Measurements from ENCODE around the gene EGFR. TPM values are rescaled to one million over a fixed set of nuclear protein-coding genes. Genes with fewer than 3 reads are reported as not detected.

EGFR gene
- polyA plus RNA-seq, 3 donors: 12.6 to 24.4 (median 13.6) TPM

- H3K27ac ChIP-seq (ENCODE audit: low read depth, low read length): no peak overlapping the region
Measured at GRCh38 chr7:55145606-55146005, 126.8 kb downstream of the EGFR start.

GRCh38 chr7:55147101-55147500 lies 128.3 kb downstream of the EGFR start:
- 79 to 87% (median 80%) methylated on average over 8 of the region's 8 CpGs for WGBS, 3 donors
- H3K27ac ChIP-seq (ENCODE audit: low read depth, low read length): no peak overlapping the region

More at GRCh38 chr7:55145606-55146005, 126.8 kb downstream of the EGFR start:
- WGBS, 3 donors: 76 to 83% (median 82%) methylated on average over 4 of the region's 4 CpGs

- 83 to 97% (median 92%) methylated on average over 2 of the region's 2 CpGs for WGBS, 3 donors
- no peak overlapping the region for H3K27ac ChIP-seq (ENCODE audit: low read depth, low read length)
Measured at GRCh38 chr7:55147736-55148135, 128.9 kb downstream of the EGFR start.

- H3K27ac ChIP-seq (ENCODE audit: low read depth, low read length): no peak overlapping the region
- WGBS, 3 donors: 66 to 81% (median 75%) methylated on average over 3 of the region's 3 CpGs
Measured at GRCh38 chr7:55148571-55148970, 129.8 kb downstream of the EGFR start.

DNA sequence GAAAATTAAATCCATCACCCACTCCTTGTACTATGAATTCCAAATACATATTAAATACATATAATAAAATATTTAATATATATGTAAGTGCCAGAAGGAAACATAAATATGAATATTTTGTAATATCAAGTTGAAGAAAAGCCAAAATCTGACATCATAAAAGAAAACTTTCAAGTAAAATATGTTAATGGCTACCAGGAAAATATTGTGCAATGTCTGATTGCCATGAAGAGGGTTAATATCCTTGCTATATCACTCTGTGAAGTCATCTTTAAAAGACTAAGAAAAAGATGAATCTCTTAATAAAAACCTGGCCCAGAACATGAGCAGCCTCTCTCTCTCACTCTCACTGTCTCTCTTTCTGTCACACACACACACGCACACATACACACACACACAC lies 130.2 kb downstream of the EGFR start:
- H3K27ac ChIP-seq (ENCODE audit: low read depth, low read length): no peak overlapping the region
- WGBS, 3 donors: 95 to 100% (median 95%) methylated on average over 1 of the region's 1 CpG

DNA sequence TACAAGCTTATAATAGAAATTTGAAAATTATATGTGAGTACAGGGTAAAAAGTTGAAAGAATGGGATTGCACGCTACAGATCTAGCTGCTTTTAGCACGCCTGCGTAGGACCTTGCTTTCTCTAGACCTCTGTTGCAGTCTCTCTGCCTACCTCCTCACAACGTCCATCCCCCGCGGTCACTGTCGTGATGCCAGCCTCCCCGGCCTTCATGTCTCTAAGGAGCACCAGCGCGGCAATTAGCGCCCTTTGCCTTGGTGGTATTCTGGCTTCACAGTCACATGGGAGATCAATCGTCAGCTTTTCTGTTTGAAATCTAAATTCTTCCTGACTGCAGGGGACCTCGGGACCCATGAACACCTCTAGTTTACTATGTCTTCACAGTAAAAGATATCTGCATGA lies 131.3 kb downstream of the EGFR start:
- H3K27ac ChIP-seq (ENCODE audit: low read depth, low read length): no peak overlapping the region
- WGBS, 3 donors: 84 to 93% (median 90%) methylated on average over 13 of the region's 13 CpGs

DNA sequence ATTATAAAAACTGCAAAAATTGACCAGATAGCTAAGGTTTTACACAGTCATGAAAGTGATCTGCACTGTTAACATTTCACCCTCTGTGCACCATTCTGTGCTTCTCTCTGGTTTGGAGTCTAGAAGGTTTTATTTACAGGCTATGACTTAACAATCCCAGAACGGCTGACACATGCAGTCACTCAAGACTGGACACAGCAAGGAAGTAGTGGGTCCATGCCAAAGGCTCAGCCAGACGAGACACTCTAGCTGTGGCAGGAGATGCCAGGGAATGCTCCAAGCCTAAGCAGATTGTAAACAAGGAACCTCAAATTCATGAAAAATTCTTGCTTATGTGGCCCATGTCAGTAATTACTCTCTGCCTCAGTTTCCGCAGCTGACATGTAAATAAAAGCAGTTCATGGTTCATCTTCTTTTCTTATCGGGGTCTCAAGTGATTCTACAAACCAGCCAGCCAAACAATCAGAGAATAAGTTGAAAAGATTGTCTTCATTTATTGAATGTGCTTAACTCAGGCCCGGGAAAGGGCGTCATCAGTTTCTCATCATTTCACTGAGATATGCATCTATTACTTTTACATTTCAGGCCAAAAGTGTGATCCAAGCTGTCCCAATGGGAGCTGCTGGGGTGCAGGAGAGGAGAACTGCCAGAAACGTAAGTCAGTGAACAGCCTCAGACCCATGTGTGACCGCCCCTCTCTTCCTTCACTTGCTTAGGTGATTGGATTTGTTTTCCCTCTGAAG lies 132.1 kb downstream of the EGFR start:
- 80 to 86% (median 81%) methylated on average over 8 of the region's 8 CpGs for WGBS, 3 donors
- no peak overlapping the region for H3K27ac ChIP-seq (ENCODE audit: low read depth, low read length)

GRCh38 chr7:55152516-55152915 lies 133.7 kb downstream of the EGFR start:
- no peak overlapping the region for H3K27ac ChIP-seq (ENCODE audit: low read depth, low read length)
- WGBS, 3 donors: 85 to 98% (median 88%) methylated on average over 6 of the region's 6 CpGs

DNA sequence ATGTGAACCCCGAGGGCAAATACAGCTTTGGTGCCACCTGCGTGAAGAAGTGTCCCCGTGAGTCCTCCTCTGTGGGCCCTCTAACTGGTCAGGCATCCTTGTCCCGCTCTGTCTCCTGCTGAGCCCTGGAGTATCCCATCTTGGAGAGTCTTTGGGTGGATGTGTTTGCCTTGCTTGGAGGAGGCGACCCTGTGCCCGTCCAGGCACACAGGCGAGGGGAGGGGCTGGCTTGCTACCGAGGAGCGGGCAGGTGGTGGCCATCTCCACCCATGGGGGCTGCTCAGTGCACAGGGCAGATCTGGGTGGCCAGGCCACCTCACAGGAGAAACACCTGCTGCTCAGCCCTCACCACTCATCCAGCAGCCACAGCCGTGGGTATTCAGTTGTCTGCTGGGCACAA lies 135.3 kb downstream of the EGFR start:
- WGBS, 3 donors: 91 to 99% (median 96%) methylated on average over 10 of the region's 10 CpGs
- no peak overlapping the region for H3K27ac ChIP-seq (ENCODE audit: low read depth, low read length)

DNA sequence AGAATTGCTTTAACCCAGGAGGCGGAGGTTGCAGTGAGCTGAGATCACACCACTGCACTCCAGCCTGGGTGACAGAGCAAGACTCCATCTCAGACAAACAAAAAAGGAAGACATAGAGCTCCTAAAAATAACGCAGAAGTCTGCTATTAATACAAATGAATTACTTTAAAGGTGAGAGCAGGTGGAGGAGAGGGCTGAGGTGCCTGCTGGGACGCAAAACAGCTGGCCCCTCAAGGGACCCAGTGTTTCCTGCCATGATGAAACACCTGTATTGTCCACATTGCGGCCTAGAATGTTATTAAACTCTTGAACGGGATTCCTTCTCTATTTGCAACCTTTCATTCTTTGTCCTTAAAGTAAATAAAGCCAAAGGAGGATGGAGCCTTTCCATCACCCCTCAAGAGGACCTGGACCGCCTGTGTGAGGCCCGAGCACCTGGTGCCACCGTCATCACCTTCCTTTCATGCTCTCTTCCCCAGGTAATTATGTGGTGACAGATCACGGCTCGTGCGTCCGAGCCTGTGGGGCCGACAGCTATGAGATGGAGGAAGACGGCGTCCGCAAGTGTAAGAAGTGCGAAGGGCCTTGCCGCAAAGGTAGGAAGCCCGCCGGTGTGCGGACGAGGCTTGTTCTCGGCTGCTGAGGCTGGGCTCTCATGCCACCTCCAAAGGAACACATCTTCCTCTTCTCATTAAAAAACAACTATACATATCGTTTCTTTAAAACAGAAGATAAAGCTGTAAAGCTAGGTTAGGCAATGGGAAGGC lies 136.7 kb downstream of the EGFR start:
- no peak overlapping the region for H3K27ac ChIP-seq (ENCODE audit: low read depth, low read length)
- WGBS, 3 donors: 89 to 93% (median 91%) methylated on average over 24 of the region's 24 CpGs

DNA sequence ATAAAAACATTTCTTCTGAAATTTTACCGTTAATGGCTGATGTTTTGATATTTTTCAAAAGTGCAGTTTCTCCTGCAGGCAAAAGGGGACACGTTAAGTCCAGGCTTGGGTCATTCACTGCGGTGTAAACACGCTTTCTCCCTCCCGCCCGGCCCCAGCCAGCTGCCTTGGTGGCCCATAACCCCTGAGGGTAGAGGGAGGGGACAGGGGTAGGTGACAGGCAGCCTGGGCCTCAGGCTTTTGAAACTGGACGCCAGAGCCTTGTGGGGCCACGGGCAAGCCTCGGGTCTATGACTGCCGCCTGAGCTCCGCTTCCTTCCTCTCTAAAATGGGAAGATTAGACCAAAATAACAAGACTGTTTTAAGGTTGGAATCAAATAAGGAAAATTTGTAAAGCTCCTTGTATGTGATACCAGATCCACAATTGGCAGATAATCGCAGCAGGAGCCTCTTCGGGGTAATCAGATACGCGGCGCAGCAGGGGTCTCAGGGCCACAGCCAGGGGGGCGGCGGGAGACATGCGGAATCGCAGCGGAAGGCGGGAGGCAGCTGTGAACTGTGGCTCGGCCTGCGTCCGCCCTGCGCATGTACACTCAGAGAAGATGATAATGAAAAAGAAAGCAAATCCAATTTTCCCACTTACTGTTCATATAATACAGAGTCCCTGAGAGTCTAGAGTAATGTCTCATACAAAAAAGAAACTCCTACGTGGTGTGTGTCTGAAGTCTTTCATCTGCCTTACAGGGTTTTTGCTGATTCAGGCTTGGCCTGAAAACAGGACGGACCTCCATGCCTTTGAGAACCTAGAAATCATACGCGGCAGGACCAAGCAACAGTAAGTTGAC lies 138.3 kb downstream of the EGFR start:
- H3K27ac ChIP-seq (ENCODE audit: low read depth, low read length): no peak overlapping the region
- WGBS, 3 donors: 55 to 81% (median 65%) methylated on average over 30 of the region's 30 CpGs

DNA sequence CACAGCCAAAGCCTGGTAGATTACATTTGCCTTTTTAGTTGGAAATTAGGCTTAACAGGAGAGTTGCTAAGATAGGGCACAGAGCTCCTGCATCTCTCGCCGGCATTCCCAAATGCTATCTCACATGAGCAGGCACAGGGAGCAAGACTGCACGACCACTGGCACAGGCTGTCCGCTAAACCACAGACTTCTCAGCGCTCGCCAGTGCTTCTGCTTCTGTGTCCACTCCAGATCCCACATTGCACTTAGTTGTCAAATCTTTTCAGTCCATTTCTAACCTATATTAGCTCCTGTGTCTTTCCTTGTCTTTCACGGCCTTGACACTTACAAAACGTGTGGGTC lies 138.9 kb downstream of the EGFR start:
- 80 to 84% (median 80%) methylated on average over 8 of the region's 8 CpGs for WGBS, 3 donors
- no peak overlapping the region for H3K27ac ChIP-seq (ENCODE audit: low read depth, low read length)

GRCh38 chr7:55158541-55159382 lies 139.9 kb downstream of the EGFR start:
- H3K27ac ChIP-seq (ENCODE audit: low read depth, low read length): no peak overlapping the region
- 84 to 88% (median 85%) methylated on average over 10 of the region's 10 CpGs for WGBS, 3 donors

- no peak overlapping the region for H3K27ac ChIP-seq (ENCODE audit: low read depth, low read length)
- 94 to 97% (median 94%) methylated on average over 4 of the region's 4 CpGs for WGBS, 3 donors
Measured at GRCh38 chr7:55160539-55160938, 141.7 kb downstream of the EGFR start.

- WGBS, 3 donors: 86 to 93% (median 88%) methylated on average over 16 of the region's 16 CpGs
Measured at GRCh38 chr7:55161154-55161687, 142.4 kb downstream of the EGFR start.

DNA sequence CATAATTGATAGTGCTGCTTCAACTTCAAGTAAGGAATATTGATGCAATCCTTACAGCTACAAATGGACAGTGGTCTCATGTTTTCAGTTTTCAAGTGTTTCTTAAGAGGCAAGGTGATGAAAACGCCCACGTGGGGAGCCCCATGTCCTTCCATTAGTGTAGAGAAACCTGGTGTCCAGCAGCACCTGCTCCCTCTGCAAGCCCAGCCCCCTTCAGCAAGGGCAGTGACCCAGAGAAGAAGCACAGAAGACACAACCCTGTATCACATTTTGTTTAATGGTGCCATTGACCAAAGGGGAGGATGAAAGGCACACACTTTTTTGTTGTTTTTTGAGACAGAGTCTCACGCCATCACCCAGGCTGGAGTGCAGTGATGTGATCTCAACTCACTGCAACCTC lies 143.7 kb downstream of the EGFR start:
- 86 to 94% (median 88%) methylated on average over 3 of the region's 3 CpGs for WGBS, 3 donors

More at GRCh38 chr7:55161154-55161687, 142.4 kb downstream of the EGFR start:
- no peak overlapping the region for H3K27ac ChIP-seq (ENCODE audit: low read depth, low read length)

DNA sequence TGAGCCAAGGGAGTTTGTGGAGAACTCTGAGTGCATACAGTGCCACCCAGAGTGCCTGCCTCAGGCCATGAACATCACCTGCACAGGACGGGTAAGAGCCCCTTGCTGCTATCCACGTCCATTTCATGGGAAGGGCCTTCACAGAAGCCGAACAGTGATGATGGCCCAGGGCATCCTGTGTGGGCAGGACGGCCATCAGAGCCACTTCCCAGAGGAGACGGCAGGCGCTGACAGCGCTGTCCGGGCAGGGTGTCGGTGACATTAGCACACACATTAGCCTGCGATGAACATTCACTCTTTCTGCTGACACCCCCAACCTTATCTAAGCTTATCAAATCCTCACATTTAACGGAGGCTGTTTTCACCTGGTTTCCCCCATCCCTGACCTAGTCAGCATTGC lies 144.9 kb downstream of the EGFR start:
- no peak overlapping the region for H3K27ac ChIP-seq (ENCODE audit: low read depth, low read length)
- WGBS, 3 donors: 90 to 91% (median 91%) methylated on average over 11 of the region's 11 CpGs

More for the DNA sequence above, 143.7 kb downstream of the EGFR start:
- no peak overlapping the region for H3K27ac ChIP-seq (ENCODE audit: low read depth, low read length)

GRCh38 chr7:55164527-55164926 lies 145.7 kb downstream of the EGFR start:
- H3K27ac ChIP-seq (ENCODE audit: low read depth, low read length): no peak overlapping the region
- WGBS, 3 donors: 80 to 92% (median 90%) methylated on average over 2 of the region's 2 CpGs
